ENCODE measurements around the gene CENPC.

Gene CENPC

GRCh38 chr4:67437974-67438713 is 107.2 kb downstream of the CENPC start:
- DNase-seq (ENCODE audit: low read depth) = peak; percentile 71
- H3K4me3 ChIP-seq (ENCODE audit: low read depth, low read length) = no peak overlapping the region

DNA sequence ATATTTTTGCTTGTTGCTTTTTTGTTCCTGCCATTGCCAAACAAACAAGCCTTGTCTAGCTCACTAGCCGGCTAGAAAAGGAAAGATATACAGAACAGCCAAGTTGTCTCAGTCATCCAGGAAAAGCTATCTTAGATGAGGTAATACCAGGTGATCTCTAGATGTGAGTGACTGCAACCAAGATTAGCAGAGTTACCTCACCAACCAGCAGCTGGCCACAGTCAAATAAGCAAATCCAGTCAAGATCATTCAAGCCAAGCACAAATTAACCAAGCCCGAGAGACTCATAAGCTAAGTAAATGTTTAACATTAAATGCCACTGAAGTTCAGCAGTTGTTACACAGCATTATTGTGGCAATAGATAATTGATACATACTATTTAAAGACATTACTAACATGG is 108.6 kb downstream of the CENPC start:
- no peak overlapping the region for H3K4me3 ChIP-seq (ENCODE audit: low read depth, low read length)
- DNase-seq (ENCODE audit: low read depth) = no peak

DNA sequence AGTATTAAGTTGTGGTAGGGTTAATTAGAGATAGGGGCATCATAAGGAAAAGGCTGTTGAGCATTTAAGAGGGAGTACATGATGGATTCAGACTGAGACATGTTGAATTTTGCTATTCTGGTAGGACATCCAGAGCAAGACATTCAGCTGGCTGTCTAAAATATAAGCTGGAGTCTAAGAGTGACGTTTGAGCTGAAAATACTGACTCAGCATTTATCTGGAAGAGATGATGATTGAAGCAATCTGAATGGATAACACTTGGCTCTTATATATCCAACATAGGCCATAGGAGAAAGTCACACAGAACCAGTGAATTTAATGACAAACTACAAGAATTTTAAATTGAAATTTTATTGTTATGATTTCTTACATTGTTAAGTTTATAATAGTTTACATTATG is 114.3 kb downstream of the CENPC start:
- no peak overlapping the region for H3K4me3 ChIP-seq (ENCODE audit: low read depth, low read length)
- no peak for DNase-seq (ENCODE audit: low read depth)

GRCh38 chr4:67428819-67429218 is 116.5 kb downstream of the CENPC start:
- no peak for DNase-seq (ENCODE audit: low read depth)
- H3K4me3 ChIP-seq (ENCODE audit: low read depth, low read length) = no peak overlapping the region
